Calu3 (cell line): Measurements from ENCODE around the gene ABI2. TPM values are rescaled to one million over a fixed set of nuclear protein-coding genes. Genes with fewer than 3 reads are reported as not detected.

Experiments
- BruUV-seq: library from RNA; stranded (reverse); fragments of 400-500 nt; replicated peaks from 2 replicates; lab custom pipeline; 2021; lab: Mats Ljungman, UMichigan
- CTCF ChIA-PET: fragments of 300-600 bp; sonication (Branson Sonifier 250); formaldehyde crosslinking; loops from one replicate; lab custom pipeline; 2022; ENCODE audit warnings: antibody characterized with exemption; lab: Charles Lee
- DNase-seq: peaks from one replicate; pipeline ENCODE4 v3.0.0; 2022
- H3K27ac Mint-ChIP-seq: one replicate; pipeline ENCODE4 v1.8.0; 2022; ENCODE audit warnings: mixed read lengths; ENCODE audit not compliant: unreplicated experiment
- H3K27me3 Mint-ChIP-seq: one replicate; pipeline ENCODE4 v1.8.0; 2022; ENCODE audit warnings: mixed read lengths; ENCODE audit not compliant: unreplicated experiment
- H3K36me3 Mint-ChIP-seq: one replicate; pipeline ENCODE4 v1.8.0; 2022; ENCODE audit warnings: mild to moderate bottlenecking, moderate library complexity, mixed read lengths; ENCODE audit not compliant: insufficient read depth, unreplicated experiment
- H3K4me1 Mint-ChIP-seq: one replicate; pipeline ENCODE4 v1.8.0; 2022; ENCODE audit warnings: mild to moderate bottlenecking, low read depth, mixed read lengths; ENCODE audit not compliant: unreplicated experiment
- H3K4me3 Mint-ChIP-seq: one replicate; pipeline ENCODE4 v1.8.0; 2022; ENCODE audit warnings: mild to moderate bottlenecking, low read depth, moderate library complexity, mixed read lengths; ENCODE audit not compliant: unreplicated experiment
- H3K9me3 Mint-ChIP-seq: one replicate; pipeline ENCODE4 v1.8.0; 2022; ENCODE audit warnings: low read depth, mixed read lengths; ENCODE audit not compliant: unreplicated experiment
- CTCF ChIP-seq: fragments of 200-600 bp; IDR thresholded peaks from one replicate; pipeline ENCODE4 v1.8.0; 2022; ENCODE audit warnings: antibody characterized with exemption; ENCODE audit not compliant: unreplicated experiment
- intact Hi-C: fragments of 100-400 bp; cut with micrococcal nuclease; formaldehyde crosslinking; loops from one replicate; pipeline ENCODE4 v1.10.0; 2022; ENCODE audit not compliant: unreplicated experiment
- total RNA-seq: library from RNA; stranded (reverse); gene quantifications from 2 replicates; pipeline ENCODE4 v1.2.3, GENCODE V29; 2022

The ABI2 gene
- total RNA-seq, 1 experiment from 2014 or later: 79.6 TPM

GRCh38 chr2:203394519-203395227, 66.5 kb downstream of the ABI2 start:
- Mint-ChIP-seq H3K27ac (no peak overlapping the region), H3K4me1 (peaks cover 24% of the 10 kb centered on the region), H3K9me3 (no peaks in the 10 kb centered on the region), H3K4me3 (no peak overlapping the region), H3K36me3 (peaks cover 5% of the 10 kb centered on the region), H3K27me3 (no peaks in the 10 kb centered on the region)
- BruUV-seq: no TSS peak
- no peak for TF ChIP-seq CTCF
- intact Hi-C loops: loop anchor here (5.0 kb wide), 1 partner anchor 62 kb away; no protein-coding TSS in a partner anchor
- DNase-seq: no peak
- CTCF ChIA-PET: interaction anchor here (1.2 kb wide), 1 partner anchor 12 kb away, joined by 3 read pairs; no protein-coding TSS in a partner anchor

GRCh38 chr2:203395858-203396257, 67.7 kb downstream of the ABI2 start:
- intact Hi-C loops: loop anchor here (5.0 kb wide), 1 partner anchor 64 kb away; no protein-coding TSS in a partner anchor
- Mint-ChIP-seq H3K36me3 (peaks cover 5% of the 10 kb centered on the region), H3K27me3 (no peaks in the 10 kb centered on the region), H3K4me1 (peaks cover 28% of the 10 kb centered on the region), H3K4me3 (no peak overlapping the region), H3K27ac (no peak overlapping the region), H3K9me3 (no peaks in the 10 kb centered on the region)
- CTCF ChIA-PET: no interaction called here
- BruUV-seq: no TSS peak
- DNase-seq: no peak
- no peak for TF ChIP-seq CTCF

GRCh38 chr2:203396667-203397066, 68.5 kb downstream of the ABI2 start:
- no peak overlapping the region for H3K4me3 Mint-ChIP-seq
- TF ChIP-seq CTCF: peak; percentile 62
- no TSS peak for BruUV-seq
- DNase-seq: peak; percentile 18
- CTCF ChIA-PET: no interaction called here
- intact Hi-C loops: loop anchor here (5.0 kb wide), 1 partner anchor 64 kb away; no protein-coding TSS in a partner anchor
- H3K27me3 Mint-ChIP-seq: no peaks in the 10 kb centered on the region
- H3K4me1 Mint-ChIP-seq: peaks cover 36% of the 10 kb centered on the region
- no peaks in the 10 kb centered on the region for H3K9me3 Mint-ChIP-seq
- H3K36me3 Mint-ChIP-seq: peaks cover 5% of the 10 kb centered on the region
- H3K27ac Mint-ChIP-seq: no peak overlapping the region

- no peak for TF ChIP-seq CTCF
- H3K4me3 Mint-ChIP-seq: no peak overlapping the region
- no peaks in the 10 kb centered on the region for H3K27me3 Mint-ChIP-seq
- H3K27ac Mint-ChIP-seq: no peak overlapping the region
- H3K36me3 Mint-ChIP-seq: peaks cover 13% of the 10 kb centered on the region
- CTCF ChIA-PET: no interaction called here
- BruUV-seq: no TSS peak
- peaks cover 41% of the 10 kb centered on the region for H3K4me1 Mint-ChIP-seq
- no peak for DNase-seq
- H3K9me3 Mint-ChIP-seq: no peaks in the 10 kb centered on the region
- intact Hi-C loops: loop anchor here (5.0 kb wide), 1 partner anchor 67 kb away; no protein-coding TSS in a partner anchor
Observed at GRCh38 chr2:203399031-203399430, 70.8 kb downstream of the ABI2 start.
